ENCODE results near the gene SCYGR5.

DNA sequence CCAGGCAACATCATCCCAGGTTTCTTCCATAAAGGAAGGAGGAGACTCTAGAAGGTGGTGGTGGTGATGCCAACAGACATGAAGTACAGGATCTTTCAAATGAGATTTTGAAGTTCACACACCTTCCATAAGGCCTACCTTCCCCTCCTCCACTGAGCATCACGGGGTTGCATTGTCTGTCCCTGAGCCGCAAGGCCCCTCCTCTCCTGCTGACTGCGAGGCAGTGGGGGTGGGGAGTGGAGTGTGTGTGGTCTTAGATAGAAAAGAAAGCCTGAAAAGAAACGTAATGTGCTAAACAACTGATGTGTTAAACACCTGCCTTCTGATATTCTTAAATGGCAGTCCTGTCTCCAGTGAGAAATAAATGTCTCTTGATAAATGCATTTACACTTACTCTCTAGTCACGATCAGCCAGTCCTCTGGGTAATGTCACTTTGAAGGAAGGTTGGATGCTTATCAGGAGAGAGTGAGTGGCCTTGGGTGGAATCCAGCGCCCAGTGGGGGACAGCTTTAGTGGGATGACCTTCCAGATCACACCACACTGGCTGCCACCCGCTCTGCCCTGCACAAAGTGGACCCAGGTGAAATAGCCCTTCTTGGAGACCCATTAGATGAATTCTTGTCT lies 5.5 kb upstream of the SCYGR5 start:
- TF ChIP-seq POLR2A (IDR thresholded peaks at IDR 0.05; ENCODE audit: low read length) (no peak), GATA1 (IDR thresholded peaks at IDR 0.05; ENCODE audit: low read depth, low read length) (no peak)

Data from erythroblast (primary cell).